Bronchial epithelial cell (primary cell): ENCODE measurements around the gene POM121L2. TPM values are rescaled to one million over a fixed set of nuclear protein-coding genes. Genes with fewer than 3 reads are reported as not detected.
"Not testable (repeated sequence)": the region's sequence is repeated elsewhere in the genome, so short reads cannot be mapped to it uniquely, and the experiment has no call there.

Experiments
- DNase-seq: peaks from one replicate; pipeline ENCODE4 v3.0.0-alpha.2; 2010; ENCODE audit warnings: low read depth
- FAIRE-seq: peaks from 2 replicates; lab custom pipeline; 2011; peaks lifted over from hg19 to GRCh38; lab: Jason Lieb, UNC
- H3K27me3 ChIP-seq: 2 replicates; pipeline ENCODE4 v1.5.1; 2011; ENCODE audit warnings: low read length; ENCODE audit not compliant: control insufficient read depth, insufficient read depth
- H3K36me3 ChIP-seq: 2 replicates; pipeline ENCODE4 v1.5.1; 2011; ENCODE audit warnings: low read length; ENCODE audit not compliant: control insufficient read depth, insufficient read depth
- H3K4me3 ChIP-seq: 2 replicates; pipeline ENCODE4 v1.5.1; 2011; ENCODE audit warnings: mild to moderate bottlenecking, low read depth, low read length, control low read depth
- CTCF ChIP-seq: IDR thresholded peaks from 2 replicates; pipeline ENCODE4 v1.5.1; 2011; ENCODE audit warnings: mild to moderate bottlenecking, moderate library complexity, low read length, control low read depth, inconsistent platforms; ENCODE audit not compliant: insufficient read depth, severe bottlenecking
- total RNA-seq: library from RNA; depleted of rRNA; stranded (reverse); fragments of >200 nt; gene quantifications from 2 replicates; pipeline ENCODE4 v1.2.1, GENCODE V29; 2014

POM121L2 gene
- total RNA-seq, 1 donor from 2014 or later: not detected

GRCh38 chr6:27275025-27275956 is 36.8 kb downstream of the POM121L2 start:
- no peaks in the 10 kb centered on the region for H3K36me3 ChIP-seq
- TF ChIP-seq CTCF: no peak
- H3K4me3 ChIP-seq: no peak overlapping the region
- no peaks in the 10 kb centered on the region for H3K27me3 ChIP-seq
- DNase-seq (no peak), FAIRE-seq (no peak)

- no peak for TF ChIP-seq CTCF
- peaks cover 3% of the 10 kb centered on the region for H3K27me3 ChIP-seq
- no peak for FAIRE-seq
Measured at GRCh38 chr6:27273783-27274182, 38.3 kb downstream of the POM121L2 start.

GRCh38 chr6:27268803-27269202 is 43.3 kb downstream of the POM121L2 start:
- no peak for DNase-seq
- no peak for FAIRE-seq
- peaks cover 12% of the 10 kb centered on the region for H3K27me3 ChIP-seq

More at GRCh38 chr6:27273783-27274182, 38.3 kb downstream of the POM121L2 start:
- DNase-seq: no peak
- Histone ChIP-seq H3K4me3 (no peak overlapping the region), H3K36me3 (no peaks in the 10 kb centered on the region)

GRCh38 chr6:27267857-27268434 is 44.1 kb downstream of the POM121L2 start:
- Histone ChIP-seq H3K36me3 (no peaks in the 10 kb centered on the region), H3K4me3 (no peak overlapping the region), H3K27me3 (peaks cover 12% of the 10 kb centered on the region)
- no peak for FAIRE-seq
- no peak for DNase-seq
- TF ChIP-seq CTCF: no peak

More at GRCh38 chr6:27268803-27269202, 43.3 kb downstream of the POM121L2 start:
- no peak overlapping the region for H3K4me3 ChIP-seq
- no peaks in the 10 kb centered on the region for H3K36me3 ChIP-seq
- no peak for TF ChIP-seq CTCF

- H3K4me3 ChIP-seq, FAIRE-seq, DNase-seq, H3K36me3 ChIP-seq: not testable (repeated sequence)
- peaks cover 12% of the 10 kb centered on the region for H3K27me3 ChIP-seq
Measured at GRCh38 chr6:27267003-27267402, 45.1 kb downstream of the POM121L2 start.

GRCh38 chr6:27263886-27264285 is 48.2 kb downstream of the POM121L2 start:
- no peak for TF ChIP-seq CTCF
- Histone ChIP-seq H3K36me3 (no peaks in the 10 kb centered on the region), H3K4me3 (no peak overlapping the region), H3K27me3 (peaks cover 9% of the 10 kb centered on the region)
- FAIRE-seq: no peak
- DNase-seq: no peak
